ENCODE data around the gene SEC14L2. TPM values are rescaled to one million over a fixed set of nuclear protein-coding genes. Genes with fewer than 3 reads are reported as not detected.

The SEC14L2 gene
- total and polyA plus RNA-seq, 10 of the 15 experiments (the other 5 are each of a cell fraction or from before 2014, with no cell fraction given): 0.08 to 4.0 (median 0.48) TPM

DNA sequence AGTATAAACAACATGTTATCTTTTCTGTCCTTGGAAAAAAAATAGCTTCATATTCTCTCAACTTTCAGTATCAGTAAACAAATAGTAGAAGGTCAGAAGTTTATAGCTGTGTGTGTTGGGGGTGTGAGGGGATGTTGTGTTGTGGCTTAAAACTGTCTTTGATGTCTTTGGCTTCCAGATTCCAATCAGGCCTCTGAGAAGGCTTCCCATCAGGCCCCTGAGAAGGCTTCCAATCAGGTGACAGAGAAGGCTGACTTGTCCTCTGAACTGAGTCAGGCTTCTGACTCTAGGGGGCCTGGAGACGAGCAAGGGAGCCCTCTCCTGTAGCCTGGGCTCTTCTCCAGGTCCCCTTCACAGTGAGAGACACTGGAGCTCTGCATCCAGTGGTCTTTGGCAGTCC, 38.0 kb downstream of the SEC14L2 start:
- no peak overlapping the region for H2AFZ ChIP-seq (ENCODE audit: control insufficient read depth, low read depth, low read length)
- TF ChIP-seq LARP7 (IDR thresholded peaks at IDR 0.05): no peak
- no peak for TF ChIP-seq CREM (IDR thresholded peaks at IDR 0.05; ENCODE audit: low read depth)
- TF ChIP-seq, protein P1, sequence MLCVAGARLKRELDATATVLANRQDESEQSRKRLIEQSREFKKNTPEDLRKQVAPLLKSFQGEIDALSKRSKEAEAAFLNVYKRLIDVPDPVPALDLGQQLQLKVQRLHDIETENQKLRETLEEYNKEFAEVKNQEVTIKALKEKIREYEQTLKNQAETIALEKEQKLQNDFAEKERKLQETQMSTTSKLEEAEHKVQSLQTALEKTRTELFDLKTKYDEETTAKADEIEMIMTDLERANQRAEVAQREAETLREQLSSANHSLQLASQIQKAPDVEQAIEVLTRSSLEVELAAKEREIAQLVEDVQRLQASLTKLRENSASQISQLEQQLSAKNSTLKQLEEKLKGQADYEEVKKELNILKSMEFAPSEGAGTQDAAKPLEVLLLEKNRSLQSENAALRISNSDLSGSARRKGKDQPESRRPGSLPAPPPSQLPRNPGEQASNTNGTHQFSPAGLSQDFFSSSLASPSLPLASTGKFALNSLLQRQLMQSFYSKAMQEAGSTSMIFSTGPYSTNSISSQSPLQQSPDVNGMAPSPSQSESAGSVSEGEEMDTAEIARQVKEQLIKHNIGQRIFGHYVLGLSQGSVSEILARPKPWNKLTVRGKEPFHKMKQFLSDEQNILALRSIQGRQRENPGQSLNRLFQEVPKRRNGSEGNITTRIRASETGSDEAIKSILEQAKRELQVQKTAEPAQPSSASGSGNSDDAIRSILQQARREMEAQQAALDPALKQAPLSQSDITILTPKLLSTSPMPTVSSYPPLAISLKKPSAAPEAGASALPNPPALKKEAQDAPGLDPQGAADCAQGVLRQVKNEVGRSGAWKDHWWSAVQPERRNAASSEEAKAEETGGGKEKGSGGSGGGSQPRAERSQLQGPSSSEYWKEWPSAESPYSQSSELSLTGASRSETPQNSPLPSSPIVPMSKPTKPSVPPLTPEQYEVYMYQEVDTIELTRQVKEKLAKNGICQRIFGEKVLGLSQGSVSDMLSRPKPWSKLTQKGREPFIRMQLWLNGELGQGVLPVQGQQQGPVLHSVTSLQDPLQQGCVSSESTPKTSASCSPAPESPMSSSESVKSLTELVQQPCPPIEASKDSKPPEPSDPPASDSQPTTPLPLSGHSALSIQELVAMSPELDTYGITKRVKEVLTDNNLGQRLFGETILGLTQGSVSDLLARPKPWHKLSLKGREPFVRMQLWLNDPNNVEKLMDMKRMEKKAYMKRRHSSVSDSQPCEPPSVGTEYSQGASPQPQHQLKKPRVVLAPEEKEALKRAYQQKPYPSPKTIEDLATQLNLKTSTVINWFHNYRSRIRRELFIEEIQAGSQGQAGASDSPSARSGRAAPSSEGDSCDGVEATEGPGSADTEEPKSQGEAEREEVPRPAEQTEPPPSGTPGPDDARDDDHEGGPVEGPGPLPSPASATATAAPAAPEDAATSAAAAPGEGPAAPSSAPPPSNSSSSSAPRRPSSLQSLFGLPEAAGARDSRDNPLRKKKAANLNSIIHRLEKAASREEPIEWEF (IDR thresholded peaks at IDR 0.05; ENCODE audit: insufficient replicate concordance, low read depth, low read length): no peak
- TF ChIP-seq, protein P2, sequence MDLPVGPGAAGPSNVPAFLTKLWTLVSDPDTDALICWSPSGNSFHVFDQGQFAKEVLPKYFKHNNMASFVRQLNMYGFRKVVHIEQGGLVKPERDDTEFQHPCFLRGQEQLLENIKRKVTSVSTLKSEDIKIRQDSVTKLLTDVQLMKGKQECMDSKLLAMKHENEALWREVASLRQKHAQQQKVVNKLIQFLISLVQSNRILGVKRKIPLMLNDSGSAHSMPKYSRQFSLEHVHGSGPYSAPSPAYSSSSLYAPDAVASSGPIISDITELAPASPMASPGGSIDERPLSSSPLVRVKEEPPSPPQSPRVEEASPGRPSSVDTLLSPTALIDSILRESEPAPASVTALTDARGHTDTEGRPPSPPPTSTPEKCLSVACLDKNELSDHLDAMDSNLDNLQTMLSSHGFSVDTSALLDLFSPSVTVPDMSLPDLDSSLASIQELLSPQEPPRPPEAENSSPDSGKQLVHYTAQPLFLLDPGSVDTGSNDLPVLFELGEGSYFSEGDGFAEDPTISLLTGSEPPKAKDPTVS (IDR thresholded peaks at IDR 0.05; ENCODE audit: low read depth, low read length): no peak
- TF ChIP-seq SREBF2 (IDR thresholded peaks at IDR 0.05; ENCODE audit: low read length): no peak
- TF ChIP-seq, protein P3, sequence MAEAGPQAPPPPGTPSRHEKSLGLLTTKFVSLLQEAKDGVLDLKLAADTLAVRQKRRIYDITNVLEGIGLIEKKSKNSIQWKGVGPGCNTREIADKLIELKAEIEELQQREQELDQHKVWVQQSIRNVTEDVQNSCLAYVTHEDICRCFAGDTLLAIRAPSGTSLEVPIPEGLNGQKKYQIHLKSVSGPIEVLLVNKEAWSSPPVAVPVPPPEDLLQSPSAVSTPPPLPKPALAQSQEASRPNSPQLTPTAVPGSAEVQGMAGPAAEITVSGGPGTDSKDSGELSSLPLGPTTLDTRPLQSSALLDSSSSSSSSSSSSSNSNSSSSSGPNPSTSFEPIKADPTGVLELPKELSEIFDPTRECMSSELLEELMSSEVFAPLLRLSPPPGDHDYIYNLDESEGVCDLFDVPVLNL (IDR thresholded peaks at IDR 0.05; ENCODE audit: low read depth, low read length): no peak
- TF ChIP-seq YBX1 (IDR thresholded peaks at IDR 0.05): no peak
- TF ChIP-seq, protein P4, sequence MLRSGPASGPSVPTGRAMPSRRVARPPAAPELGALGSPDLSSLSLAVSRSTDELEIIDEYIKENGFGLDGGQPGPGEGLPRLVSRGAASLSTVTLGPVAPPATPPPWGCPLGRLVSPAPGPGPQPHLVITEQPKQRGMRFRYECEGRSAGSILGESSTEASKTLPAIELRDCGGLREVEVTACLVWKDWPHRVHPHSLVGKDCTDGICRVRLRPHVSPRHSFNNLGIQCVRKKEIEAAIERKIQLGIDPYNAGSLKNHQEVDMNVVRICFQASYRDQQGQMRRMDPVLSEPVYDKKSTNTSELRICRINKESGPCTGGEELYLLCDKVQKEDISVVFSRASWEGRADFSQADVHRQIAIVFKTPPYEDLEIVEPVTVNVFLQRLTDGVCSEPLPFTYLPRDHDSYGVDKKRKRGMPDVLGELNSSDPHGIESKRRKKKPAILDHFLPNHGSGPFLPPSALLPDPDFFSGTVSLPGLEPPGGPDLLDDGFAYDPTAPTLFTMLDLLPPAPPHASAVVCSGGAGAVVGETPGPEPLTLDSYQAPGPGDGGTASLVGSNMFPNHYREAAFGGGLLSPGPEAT (IDR thresholded peaks at IDR 0.05; ENCODE audit: low read depth): no peak
- no peak for TF ChIP-seq ZZZ3 (IDR thresholded peaks at IDR 0.05; ENCODE audit: control insufficient read depth, insufficient read length, low read depth)
- TF ChIP-seq, protein P5, sequence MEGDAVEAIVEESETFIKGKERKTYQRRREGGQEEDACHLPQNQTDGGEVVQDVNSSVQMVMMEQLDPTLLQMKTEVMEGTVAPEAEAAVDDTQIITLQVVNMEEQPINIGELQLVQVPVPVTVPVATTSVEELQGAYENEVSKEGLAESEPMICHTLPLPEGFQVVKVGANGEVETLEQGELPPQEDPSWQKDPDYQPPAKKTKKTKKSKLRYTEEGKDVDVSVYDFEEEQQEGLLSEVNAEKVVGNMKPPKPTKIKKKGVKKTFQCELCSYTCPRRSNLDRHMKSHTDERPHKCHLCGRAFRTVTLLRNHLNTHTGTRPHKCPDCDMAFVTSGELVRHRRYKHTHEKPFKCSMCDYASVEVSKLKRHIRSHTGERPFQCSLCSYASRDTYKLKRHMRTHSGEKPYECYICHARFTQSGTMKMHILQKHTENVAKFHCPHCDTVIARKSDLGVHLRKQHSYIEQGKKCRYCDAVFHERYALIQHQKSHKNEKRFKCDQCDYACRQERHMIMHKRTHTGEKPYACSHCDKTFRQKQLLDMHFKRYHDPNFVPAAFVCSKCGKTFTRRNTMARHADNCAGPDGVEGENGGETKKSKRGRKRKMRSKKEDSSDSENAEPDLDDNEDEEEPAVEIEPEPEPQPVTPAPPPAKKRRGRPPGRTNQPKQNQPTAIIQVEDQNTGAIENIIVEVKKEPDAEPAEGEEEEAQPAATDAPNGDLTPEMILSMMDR (IDR thresholded peaks at IDR 0.05 in 2 of 3, conservative IDR thresholded peaks at IDR 0.05 in 1 of 3; ENCODE audit: control insufficient read depth in 2 of 3, extremely low read depth in 1 of 3, insufficient read depth in 1 of 3, low read depth in 3 of 3, low read length in 3 of 3): no peak
- no peak for TF ChIP-seq BHLHE40 (IDR thresholded peaks at IDR 0.05; ENCODE audit: borderline replicate concordance in 1 of 2, low read depth in 2 of 2, low read length in 1 of 2)
- no peak for TF ChIP-seq IKZF1 (conservative IDR thresholded peaks at IDR 0.05)

More for the DNA sequence above, 38.0 kb downstream of the SEC14L2 start:
- Histone ChIP-seq H3K36me3 (ENCODE audit: control insufficient read depth in 2 of 2, insufficient read depth in 2 of 2, low read length in 1 of 2) (no peaks in the 10 kb centered on the region), H3K4me2 (ENCODE audit: control insufficient read depth, insufficient read depth) (peak overlapping the region; percentile 59), H3K79me2 (ENCODE audit: control insufficient read depth, insufficient read depth, low read length) (no peaks in the 10 kb centered on the region), H3K9ac (ENCODE audit: control insufficient read depth, insufficient read depth, low read length) (no peak overlapping the region), H4K20me1 (ENCODE audit: control insufficient read depth, insufficient read depth) (no peaks in the 10 kb centered on the region), H3K27me3 (replicated peaks in 1 of 2; ENCODE audit: control insufficient read depth in 2 of 2, insufficient read depth in 2 of 2, low read length in 1 of 2) (no peaks in the 10 kb centered on the region), H3K27ac (ENCODE audit: control insufficient read depth, insufficient read depth) (no peak overlapping the region), H3K4me3 (no peak overlapping the region), H3K4me1 (ENCODE audit: control insufficient read depth, insufficient read depth, low read length) (peaks cover 8% of the 10 kb centered on the region), H3K9me3 (replicated peaks; ENCODE audit: control insufficient read depth, insufficient read depth, low read length) (peaks cover 8% of the 10 kb centered on the region; the same call in 2 of the 3 replicates)
- ATAC-seq (no peak), FAIRE-seq (no peak), DNase-seq (ENCODE audit: low read depth, low spot score) (no peak)
- 85% methylated on average over 1 of the region's 1 CpG for WGBS (ENCODE audit: insufficient coverage, insufficient replicate concordance, low lambda C conversion rate, missing lambda C conversion rate)
- intact Hi-C loops (cut with micrococcal nuclease; ENCODE audit: unreplicated experiment): no loop called here
- POLR2A ChIA-PET: interaction anchor here (1.0 kb wide), 1 partner anchor 8 kb away, joined by 3 read pairs; no protein-coding TSS in a partner anchor
- SMC1A ChIA-PET (ENCODE audit: uncharacterized antibody, unreplicated experiment): interaction anchor here (0.9 to 2.2 kb wide), 4 partner anchors 9 to 43 kb away, joined by 3 to 11 read pairs (median 4); no protein-coding TSS in a partner anchor
- CTCF ChIA-PET: interaction anchor here (0.8 to 3.8 kb wide), 3 partner anchors 9 to 43 kb away, joined by 3 to 21 read pairs (median 5); partner anchors contain the start of gene MTFP1
- in situ Hi-C loops (cut with MboI): no loop called here
- RAD21 ChIA-PET (ENCODE audit: unreplicated experiment): interaction anchor here (0.9 kb wide), 1 partner anchor 320 kb away, joined by 3 read pairs; no protein-coding TSS in a partner anchor
- BruUV-seq (replicated peaks): no TSS peak

Data from GM12878 (cell line).